Fibroblast of lung (primary cell): ENCODE results near the gene HIRA. TPM values are rescaled to one million over a fixed set of nuclear protein-coding genes. Genes with fewer than 3 reads are reported as not detected.

Experiments
- DNase-seq, 2 donors: peaks; one replicate each; pipeline versions ENCODE4 v3.0.0 to v3.0.0-alpha.2; 2010; ENCODE audit warnings: low read depth in 2 of 2
- H2AFZ ChIP-seq: 2 replicates; pipeline ENCODE4 v1.5.1; 2012; ENCODE audit warnings: low read length, control low read depth, inconsistent platforms
- H3K27ac ChIP-seq: 2 replicates; pipeline ENCODE4 v1.5.1; 2011; ENCODE audit warnings: low read length, control low read depth; ENCODE audit not compliant: insufficient read depth
- H3K27me3 ChIP-seq: 2 replicates; pipeline ENCODE4 v1.5.1; 2011; ENCODE audit warnings: mild to moderate bottlenecking, low read length; ENCODE audit not compliant: control insufficient read depth, insufficient read depth
- H3K36me3 ChIP-seq: 2 replicates; pipeline ENCODE4 v1.5.1; 2011; ENCODE audit warnings: low read length; ENCODE audit not compliant: control insufficient read depth, insufficient read depth
- H3K4me1 ChIP-seq: 2 replicates; pipeline ENCODE4 v1.5.1; 2011; ENCODE audit warnings: low read length; ENCODE audit not compliant: control insufficient read depth, insufficient read depth; ENCODE audit errors: extremely low read depth
- H3K4me2 ChIP-seq: 2 replicates; pipeline ENCODE4 v1.5.1; 2011; ENCODE audit warnings: low read length, control low read depth; ENCODE audit not compliant: insufficient read depth; ENCODE audit errors: extremely low read depth
- H3K4me3 ChIP-seq, 4 experiments: fragments of 200-600 bp in 1 of 4; sonication (generic) in 1 of 4; replicated peaks in 1 of 4; 2 replicates each; pipeline ENCODE4 v1.5.1; 2011 to 2016; ENCODE audit warnings: low read length in 4 of 4, low read depth in 3 of 4, mild to moderate bottlenecking in 3 of 4, control low read depth in 2 of 4, inconsistent platforms in 1 of 4, mixed read lengths in 1 of 4; ENCODE audit not compliant: insufficient read depth in 1 of 4; ENCODE audit errors: control extremely low read depth in 1 of 4
- H3K79me2 ChIP-seq: 2 replicates; pipeline ENCODE4 v1.5.1; 2012; ENCODE audit warnings: mild to moderate bottlenecking, low read length, inconsistent platforms; ENCODE audit not compliant: control insufficient read depth, insufficient read depth
- H3K9ac ChIP-seq: 2 replicates; pipeline ENCODE4 v1.5.1; 2011; ENCODE audit warnings: mild to moderate bottlenecking, low read length, control low read depth; ENCODE audit not compliant: insufficient read depth
- H3K9me3 ChIP-seq: 2 replicates; pipeline ENCODE4 v1.5.1; 2012; ENCODE audit warnings: low read depth, low read length; ENCODE audit not compliant: control insufficient read depth, insufficient read depth
- H4K20me1 ChIP-seq: 2 replicates; pipeline ENCODE4 v1.5.1; 2011; ENCODE audit warnings: low read length; ENCODE audit not compliant: control insufficient read depth, insufficient read depth; ENCODE audit errors: extremely low read depth
- EZH2 ChIP-seq: IDR thresholded peaks from 2 replicates; pipeline ENCODE4 v1.5.1; 2012; ENCODE audit warnings: low read length, control low read depth, mild to moderate bottlenecking; ENCODE audit errors: missing control alignments
- polyA plus RNA-seq, 2 donors: library from polyadenylated mRNA; depleted of rRNA in 1 of 2; stranded (reverse) in 1 of 2; unstranded in 1 of 2; fragments of >200 nt; gene quantifications; 2 replicates each; pipeline ENCODE4 v1.2.1, GENCODE V29; 2011 to 2012; ENCODE audit warnings: missing spikeins in 1 of 2
- total RNA-seq: library from RNA; depleted of rRNA; stranded (reverse); fragments of >200 nt; gene quantifications from 2 replicates; pipeline ENCODE4 v1.2.1, GENCODE V29; 2014
- TF ChIP-seq, protein P1 (sequence below), 2 donors: IDR thresholded peaks in 1 of 2; conservative IDR thresholded peaks in 1 of 2; 1 replicate in 1 of 2; 2 replicates in 1 of 2; pipeline ENCODE4 v1.5.1; 2011 to 2012; ENCODE audit warnings: low read length in 2 of 2, control low read depth in 1 of 2, inconsistent platforms in 1 of 2, low read depth in 1 of 2, mild to moderate bottlenecking in 1 of 2

The HIRA gene
- total and polyA plus RNA-seq, 2 donors (not counting 1 experiment from before 2014, with no cell fraction given) = 19.2 to 20.5 TPM

DNA sequence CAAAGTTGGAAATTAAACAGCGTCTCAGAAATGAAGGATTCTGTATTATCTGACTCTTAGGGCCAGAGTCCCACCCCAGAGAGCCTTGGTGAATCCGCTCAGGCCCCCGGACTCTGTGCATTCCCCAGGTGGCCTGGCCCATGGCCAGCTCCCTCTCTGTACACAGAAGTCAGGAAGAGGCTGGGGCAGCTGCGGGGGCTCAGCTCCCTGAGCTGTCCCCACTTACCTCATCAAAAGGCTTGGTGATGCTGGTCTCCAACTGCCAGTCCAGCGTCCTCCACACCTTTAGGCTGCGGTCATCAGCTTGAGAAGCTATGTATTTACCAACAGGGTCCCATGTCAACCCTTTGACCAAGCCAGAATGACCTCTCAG lies 35.0 kb downstream of the HIRA start:
- H3K36me3 ChIP-seq = peaks cover 20% of the 10 kb centered on the region
- no peak for DNase-seq

DNA sequence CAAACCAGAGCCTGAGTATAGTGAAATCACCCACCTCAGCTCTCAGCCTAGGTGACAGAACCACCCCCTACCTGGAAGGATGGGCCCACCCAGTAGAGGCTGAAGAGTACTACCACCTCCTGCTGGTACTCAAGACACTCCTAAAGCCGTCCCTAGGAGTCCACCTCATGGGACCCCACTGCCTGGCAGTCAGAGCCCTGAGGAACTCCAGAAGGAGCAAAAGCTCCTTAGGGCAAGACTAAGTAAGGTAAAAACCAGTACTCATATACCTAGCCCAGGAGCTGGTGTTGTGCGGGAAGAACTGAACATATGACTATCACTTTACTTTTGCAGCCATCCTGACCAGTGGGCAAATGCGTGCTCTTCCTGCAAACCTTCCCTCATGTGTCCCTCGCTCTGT lies 36.3 kb downstream of the HIRA start:
- no peaks in the 10 kb centered on the region for H3K79me2 ChIP-seq
- H3K27me3 ChIP-seq = no peaks in the 10 kb centered on the region
- H3K4me2 ChIP-seq = no peak overlapping the region
- no peaks in the 10 kb centered on the region for H3K4me1 ChIP-seq
- no peaks in the 10 kb centered on the region for H4K20me1 ChIP-seq
- H3K9me3 ChIP-seq = no peaks in the 10 kb centered on the region
- DNase-seq = no peak
- H3K4me3 ChIP-seq = no peak overlapping the region
- peaks cover 15% of the 10 kb centered on the region for H3K36me3 ChIP-seq
- no peak overlapping the region for H3K27ac ChIP-seq
- H2AFZ ChIP-seq = no peak overlapping the region
- no peak for TF ChIP-seq EZH2
- TF ChIP-seq, protein P1, sequence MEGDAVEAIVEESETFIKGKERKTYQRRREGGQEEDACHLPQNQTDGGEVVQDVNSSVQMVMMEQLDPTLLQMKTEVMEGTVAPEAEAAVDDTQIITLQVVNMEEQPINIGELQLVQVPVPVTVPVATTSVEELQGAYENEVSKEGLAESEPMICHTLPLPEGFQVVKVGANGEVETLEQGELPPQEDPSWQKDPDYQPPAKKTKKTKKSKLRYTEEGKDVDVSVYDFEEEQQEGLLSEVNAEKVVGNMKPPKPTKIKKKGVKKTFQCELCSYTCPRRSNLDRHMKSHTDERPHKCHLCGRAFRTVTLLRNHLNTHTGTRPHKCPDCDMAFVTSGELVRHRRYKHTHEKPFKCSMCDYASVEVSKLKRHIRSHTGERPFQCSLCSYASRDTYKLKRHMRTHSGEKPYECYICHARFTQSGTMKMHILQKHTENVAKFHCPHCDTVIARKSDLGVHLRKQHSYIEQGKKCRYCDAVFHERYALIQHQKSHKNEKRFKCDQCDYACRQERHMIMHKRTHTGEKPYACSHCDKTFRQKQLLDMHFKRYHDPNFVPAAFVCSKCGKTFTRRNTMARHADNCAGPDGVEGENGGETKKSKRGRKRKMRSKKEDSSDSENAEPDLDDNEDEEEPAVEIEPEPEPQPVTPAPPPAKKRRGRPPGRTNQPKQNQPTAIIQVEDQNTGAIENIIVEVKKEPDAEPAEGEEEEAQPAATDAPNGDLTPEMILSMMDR (conservative IDR thresholded peaks at IDR 0.05 in 1 of 2, IDR thresholded peaks at IDR 0.05 in 1 of 2; ENCODE audit: low read depth in 1 of 2, low read length in 2 of 2) = no peak
- no peak overlapping the region for H3K9ac ChIP-seq

More for the DNA sequence above, 35.0 kb downstream of the HIRA start:
- Histone ChIP-seq H2AFZ (no peak overlapping the region), H3K79me2 (no peaks in the 10 kb centered on the region), H3K4me1 (no peaks in the 10 kb centered on the region), H3K9me3 (no peaks in the 10 kb centered on the region), H3K4me3 (no peak overlapping the region), H3K27me3 (no peaks in the 10 kb centered on the region), H3K4me2 (no peak overlapping the region), H3K9ac (no peak overlapping the region), H4K20me1 (no peaks in the 10 kb centered on the region), H3K27ac (no peak overlapping the region)
- TF ChIP-seq EZH2 = no peak
- TF ChIP-seq, protein P1 (conservative IDR thresholded peaks at IDR 0.05 in 1 of 2, IDR thresholded peaks at IDR 0.05 in 1 of 2; ENCODE audit: low read depth in 1 of 2, low read length in 2 of 2) = no peak

DNA sequence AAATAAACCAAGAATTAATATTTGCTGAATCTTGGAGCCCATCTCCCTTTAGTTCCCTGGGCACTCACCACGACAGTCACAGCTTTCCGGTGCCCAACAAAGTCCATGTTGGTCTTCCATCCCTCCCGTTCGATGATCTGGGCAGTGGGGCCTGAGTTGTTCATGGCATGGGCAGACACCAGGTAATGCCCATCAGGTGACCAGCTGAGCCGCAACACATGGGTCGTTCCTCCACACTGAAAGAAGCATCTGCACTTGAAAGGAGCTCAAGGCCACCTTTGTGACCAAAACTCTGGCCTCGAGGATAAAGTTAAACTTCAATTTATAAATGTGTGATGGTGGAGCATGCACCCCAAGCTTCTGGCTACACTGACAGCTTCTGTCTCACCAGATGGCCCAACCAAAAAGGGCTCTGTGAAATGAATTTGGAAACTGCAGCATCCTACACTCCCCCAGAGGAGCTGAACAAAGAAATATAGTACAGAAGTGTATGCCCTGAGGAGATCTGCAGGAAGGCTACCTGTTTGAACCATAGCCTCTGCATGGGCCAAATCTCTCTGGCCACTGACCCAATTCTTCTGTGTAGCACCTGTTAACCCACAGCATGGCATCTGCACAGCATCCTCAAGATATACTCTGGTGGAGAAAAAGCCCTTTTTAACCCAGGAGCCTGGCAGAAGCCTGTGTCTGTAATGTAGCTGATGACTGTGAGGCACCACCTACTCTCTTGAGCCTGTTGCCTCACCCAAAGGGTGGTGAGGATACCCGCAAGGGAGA lies 37.1 kb downstream of the HIRA start:
- Histone ChIP-seq H4K20me1 (no peaks in the 10 kb centered on the region), H3K4me2 (no peak overlapping the region), H3K9ac (no peak overlapping the region), H3K4me3 (no peak overlapping the region), H3K9me3 (no peaks in the 10 kb centered on the region), H3K36me3 (peaks cover 15% of the 10 kb centered on the region), H3K79me2 (no peaks in the 10 kb centered on the region), H3K27me3 (no peaks in the 10 kb centered on the region), H3K27ac (no peak overlapping the region), H2AFZ (no peak overlapping the region), H3K4me1 (no peaks in the 10 kb centered on the region)
- no peak for TF ChIP-seq EZH2
- TF ChIP-seq, protein P1 (conservative IDR thresholded peaks at IDR 0.05 in 1 of 2, IDR thresholded peaks at IDR 0.05 in 1 of 2; ENCODE audit: low read depth in 1 of 2, low read length in 2 of 2) = no peak
- no peak for DNase-seq
